ENCODE measurements around the gene KIF26B.
A peak's percentile ranks its signal among the peaks of the same experiment; 100 is the strongest.

The KIF26B gene

DNA sequence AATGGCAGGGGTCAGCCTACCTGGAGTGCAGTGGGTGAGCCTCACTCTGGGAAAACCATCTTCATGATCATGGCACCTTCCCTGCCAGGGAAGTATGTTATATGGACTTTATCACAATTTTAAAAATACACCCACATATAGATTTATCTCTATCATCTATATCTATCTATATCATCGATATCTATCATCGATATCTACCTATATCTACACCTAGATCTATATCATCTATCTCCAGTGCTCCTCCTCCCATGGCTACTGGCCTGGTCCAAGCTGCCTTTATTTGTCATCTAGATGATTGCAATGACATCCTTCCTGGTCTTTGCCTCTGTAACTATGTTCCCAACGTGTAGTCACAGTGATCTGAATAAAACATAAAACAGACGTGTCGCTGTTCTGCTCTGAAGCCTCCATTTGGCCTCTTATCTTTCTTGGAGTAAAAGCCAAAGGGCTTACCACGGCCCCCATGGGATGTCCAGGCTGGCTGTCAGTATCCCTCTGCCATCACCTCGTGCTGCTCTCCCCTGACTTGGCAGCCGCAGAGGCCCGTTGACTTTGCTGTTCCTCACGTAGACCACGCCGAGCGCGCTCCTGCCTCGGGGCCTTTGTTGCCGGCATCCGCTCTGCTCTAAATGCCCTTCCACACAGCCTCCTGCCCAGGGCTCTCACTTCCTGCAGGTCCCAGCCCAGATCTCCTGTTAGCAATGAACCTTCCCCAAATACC lies 20.6 kb upstream of the KIF26B start:
- DNase-seq, result no peak

GRCh38 chr1:245142171-245142798 lies 12.5 kb upstream of the KIF26B start:
- DNase-seq, result no peak

GRCh38 chr1:245142976-245143375 lies 11.8 kb upstream of the KIF26B start:
- DNase-seq, result no peak

DNA sequence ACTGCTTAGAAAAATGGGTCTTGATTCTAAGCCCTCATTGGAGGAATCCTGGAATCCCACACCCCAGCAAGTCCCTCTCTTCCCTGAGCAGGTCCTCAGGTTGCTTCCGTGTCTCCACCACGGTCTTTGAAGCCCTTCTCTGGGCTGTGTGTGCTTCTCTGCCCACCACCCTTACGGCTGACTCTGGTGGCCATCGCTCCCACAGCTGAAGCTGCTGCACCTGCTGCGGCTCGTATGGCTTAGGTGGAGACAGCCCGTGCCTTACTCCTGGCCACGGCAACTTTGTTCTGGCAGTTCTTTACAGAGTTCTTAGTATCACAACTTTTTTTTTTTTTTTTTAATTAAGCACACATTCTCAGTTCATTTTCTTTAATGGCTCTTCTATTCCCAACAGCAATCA lies 10.9 kb upstream of the KIF26B start:
- no peak for DNase-seq

DNA sequence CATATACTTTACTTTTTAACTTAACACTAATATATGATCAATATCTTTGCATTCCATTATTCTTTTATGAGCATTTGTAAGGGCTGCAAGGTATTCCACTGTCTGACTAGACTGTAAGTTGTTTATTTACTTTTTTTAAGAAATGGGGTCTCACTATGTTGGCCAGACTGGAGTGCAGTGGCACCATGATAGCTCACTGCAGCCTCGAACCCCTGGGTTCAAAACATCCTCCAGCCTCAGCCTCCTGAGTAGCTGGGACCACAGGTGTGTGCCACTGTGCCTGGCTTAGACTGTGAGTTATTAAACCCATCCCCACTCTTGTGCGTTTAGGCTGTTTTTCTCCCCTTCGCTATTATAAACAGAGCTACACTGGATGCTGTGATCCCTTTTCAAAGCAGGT lies 6.7 kb upstream of the KIF26B start:
- DNase-seq, result no peak

DNA sequence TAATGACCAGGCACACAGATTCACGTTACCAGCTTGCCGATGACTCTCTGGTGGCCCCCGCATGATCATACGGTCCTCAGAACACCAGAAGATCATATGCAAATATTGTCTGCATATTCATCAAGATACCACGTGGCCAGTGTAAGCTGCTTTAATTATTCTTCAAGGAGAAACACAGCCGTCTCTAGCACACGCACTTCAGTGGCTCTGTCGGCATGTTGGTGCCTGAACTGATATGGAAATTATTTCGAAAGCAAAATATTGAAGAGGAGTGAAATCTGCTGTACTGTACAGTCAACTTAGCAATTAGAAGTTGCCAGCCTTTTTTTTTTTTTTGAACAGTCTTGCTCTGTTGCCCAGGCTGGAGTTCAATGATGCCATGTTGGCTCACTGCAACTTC lies 5.9 kb upstream of the KIF26B start:
- DNase-seq, result no peak

GRCh38 chr1:245153081-245153551 lies 1.7 kb upstream of the KIF26B start:
- DNase-seq, result peak; percentile 73 to 87 (median 82)

GRCh38 chr1:245153552-245154428 lies 995 bp upstream of the KIF26B start:
- DNase-seq, result peak in 3 of 4 experiments; percentile 15 to 42 (median 27)

GRCh38 chr1:245155272-245156040 lies 671 bp downstream of the KIF26B start:
- peak in 3 of 4 experiments; percentile 8 to 32 (median 19) for DNase-seq

- DNase-seq, result peak; percentile 79 to 92 (median 87)
Observed at GRCh38 chr1:245156041-245156735, 1.4 kb downstream of the KIF26B start.

GRCh38 chr1:245156736-245157505 lies 2.1 kb downstream of the KIF26B start:
- DNase-seq, result peak in 3 of 4 experiments; percentile 17 to 47 (median 36)

DNA sequence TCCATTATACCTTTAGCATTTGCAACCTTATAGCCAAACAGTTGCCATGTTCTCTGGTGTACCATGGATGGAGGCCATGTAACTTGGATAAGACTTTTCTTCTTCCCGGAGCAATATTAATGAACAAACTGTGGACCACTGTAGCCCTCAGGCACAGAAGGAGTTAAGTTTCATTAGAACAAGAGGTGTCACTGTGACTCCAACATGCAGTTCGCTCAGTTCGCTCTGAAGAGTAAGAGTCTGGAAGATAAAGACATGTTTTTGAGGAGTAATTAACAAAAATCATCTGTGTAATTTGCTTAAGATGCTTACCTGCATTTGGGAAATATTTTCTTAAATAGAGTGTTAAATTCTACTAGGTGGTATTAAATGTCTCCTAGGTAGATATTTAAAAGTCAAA lies 4.1 kb downstream of the KIF26B start:
- no peak for DNase-seq

DNA sequence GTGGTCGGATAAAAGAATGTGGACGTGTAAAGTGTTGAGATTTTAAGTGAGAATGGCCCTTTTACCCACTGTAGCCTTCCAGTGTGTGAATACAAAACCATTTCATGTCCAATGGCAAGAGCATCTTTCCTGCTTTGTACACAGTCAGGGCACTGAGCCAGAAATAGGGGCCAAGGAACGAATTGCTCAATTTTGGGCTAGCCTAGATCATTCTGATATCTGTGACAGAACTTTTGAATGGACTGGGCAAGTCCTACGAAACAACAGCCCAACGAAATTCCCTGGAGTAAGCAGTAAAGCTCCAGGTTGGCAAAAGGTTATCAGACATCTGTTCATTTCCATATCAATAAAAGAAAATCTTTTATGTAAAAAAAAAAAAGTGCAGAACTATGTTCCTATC lies 5.5 kb downstream of the KIF26B start:
- DNase-seq, result no peak

GRCh38 chr1:245160741-245161400 lies 6.1 kb downstream of the KIF26B start:
- DNase-seq, result no peak

GRCh38 chr1:245161866-245162265 lies 7.1 kb downstream of the KIF26B start:
- no peak for DNase-seq

DNA sequence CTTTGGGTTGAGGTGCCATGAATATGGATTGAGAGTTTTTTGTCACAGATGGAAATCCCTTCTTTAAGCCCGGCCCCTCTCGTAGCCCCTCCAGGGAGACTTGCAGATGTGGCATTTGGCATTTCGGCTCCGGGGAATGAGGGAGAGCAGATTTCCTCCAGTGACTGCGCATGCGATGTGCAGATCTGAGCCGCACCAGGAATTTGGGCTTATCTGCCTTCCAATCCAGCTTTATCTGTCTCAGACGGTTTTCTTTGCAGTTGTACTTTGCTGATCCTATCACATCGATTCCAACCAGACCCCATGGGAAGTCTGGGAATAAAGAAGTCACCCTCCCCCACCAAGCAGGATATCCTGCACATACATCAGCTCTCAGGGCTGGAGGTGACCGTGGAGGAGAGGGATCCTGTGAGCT lies 11.7 kb downstream of the KIF26B start:
- no peak for DNase-seq

DNA sequence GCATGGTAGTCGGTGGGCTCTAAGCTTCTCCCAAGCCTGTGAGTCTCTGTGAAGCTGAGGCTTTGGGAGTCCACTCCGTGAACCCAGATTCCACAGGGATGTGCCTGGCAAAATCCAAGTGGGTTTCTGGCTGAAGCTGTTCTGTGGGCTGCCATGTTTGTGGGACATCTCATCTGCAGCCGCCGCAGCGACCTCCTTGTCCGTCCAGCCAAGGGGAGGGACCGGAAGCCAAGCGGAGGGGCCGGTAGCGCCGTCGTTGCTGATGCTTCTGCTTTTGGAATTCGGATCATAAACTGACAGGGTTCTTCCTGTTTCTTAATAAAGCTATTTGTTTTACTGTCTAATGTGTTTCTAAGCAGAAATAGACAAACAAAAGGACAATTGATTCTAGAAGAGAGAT lies 13.3 kb downstream of the KIF26B start:
- peak; percentile 64 to 87 (median 80) for DNase-seq

DNA sequence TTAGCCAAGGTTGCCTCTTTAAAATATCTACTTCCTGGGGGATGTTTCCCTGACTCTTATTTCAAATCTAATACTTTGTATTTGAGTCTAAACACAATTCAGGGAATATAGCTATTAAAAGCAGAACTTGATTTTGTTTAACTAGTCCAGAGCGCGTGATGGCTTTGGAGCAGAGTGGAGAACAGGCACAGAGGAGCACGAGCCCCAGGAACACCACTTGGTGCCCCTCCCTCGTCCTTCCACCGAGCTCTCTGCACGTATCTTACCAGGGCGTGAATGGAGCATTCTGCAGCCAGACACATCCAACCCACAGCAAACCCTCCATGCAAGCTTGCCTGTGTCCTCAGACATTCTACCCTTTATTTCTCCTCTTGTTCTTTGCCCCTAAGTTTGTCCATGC lies 14.1 kb downstream of the KIF26B start:
- peak in 3 of 4 experiments; percentile 19 to 50 (median 32) for DNase-seq

DNA sequence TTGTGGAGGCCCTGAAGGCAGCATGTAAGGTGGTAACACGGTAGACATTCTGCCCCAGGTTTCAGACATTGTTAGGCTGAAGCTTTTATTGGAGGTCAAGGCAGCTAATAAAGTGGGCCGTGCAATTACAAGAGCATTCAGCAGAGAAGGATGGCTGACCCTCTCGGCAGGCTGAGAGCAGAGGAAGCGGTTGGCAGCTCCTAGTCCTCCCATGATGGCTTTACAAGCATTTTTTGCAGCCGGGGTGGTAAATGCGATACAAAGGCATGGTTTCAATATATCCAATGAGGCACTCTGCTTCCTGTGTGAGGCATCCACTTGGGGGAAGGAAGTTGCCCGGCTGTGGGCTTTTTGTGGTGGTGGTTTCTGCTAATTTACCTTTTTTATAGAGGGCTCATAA lies 14.6 kb downstream of the KIF26B start:
- DNase-seq, result peak in 3 of 4 experiments; percentile 13 to 44 (median 16)

- DNase-seq, result no peak
Observed at GRCh38 chr1:245172026-245172425, 17.2 kb downstream of the KIF26B start.
